ENCODE measurements around the gene USHBP1. TPM values are rescaled to one million over a fixed set of nuclear protein-coding genes. Genes with fewer than 3 reads are reported as not detected.

USHBP1 gene
- total RNA-seq, 6 experiments from 2014 or later: 0.81 to 3.6 (median 1.7) TPM

GRCh38 chr19:17202249-17202648 lies 62.3 kb downstream of the USHBP1 start:
- intact Hi-C loops (cut with DNase I): no loop called here
- TF ChIP-seq CTCF (IDR thresholded peaks at IDR 0.05) (no peak), POLR2A (IDR thresholded peaks at IDR 0.05) (no peak)
- DNase-seq: no peak
- WGBS (ENCODE audit: insufficient coverage, low coverage, low lambda C conversion rate, missing lambda C conversion rate): 100% methylated on average over 2 of the region's 9 CpGs
- no peaks in the 10 kb centered on the region for H3K9me3 ChIP-seq
- peaks cover 0 to 57% (median 9%) of the 10 kb centered on the region in 4 donors for H3K36me3 ChIP-seq
- no peak for ATAC-seq
- H3K4me1 ChIP-seq: peaks cover 0 to 14% (median 7%) of the 10 kb centered on the region in 4 donors
- no peak overlapping the region for H3K4me3 ChIP-seq
- no peak overlapping the region for H3K27ac ChIP-seq
- no peaks in the 10 kb centered on the region for H3K27me3 ChIP-seq

GRCh38 chr19:17200408-17201079 lies 64.0 kb downstream of the USHBP1 start:
- peak overlapping the region in 1 of 3 donors; percentile 37 for H3K27ac ChIP-seq
- DNase-seq (no peak), ATAC-seq (peak; percentile 70 to 83 (median 77))
- TF ChIP-seq CTCF (IDR thresholded peaks at IDR 0.05) (no peak), POLR2A (IDR thresholded peaks at IDR 0.05) (no peak)
- peaks cover 0 to 49% (median 7%) of the 10 kb centered on the region in 4 donors for H3K36me3 ChIP-seq
- 57% methylated on average over 6 of the region's 16 CpGs for WGBS (ENCODE audit: insufficient coverage, low coverage, low lambda C conversion rate, missing lambda C conversion rate)
- intact Hi-C loops (cut with DNase I): no loop called here
- no peaks in the 10 kb centered on the region for H3K27me3 ChIP-seq
- H3K4me3 ChIP-seq: no peak overlapping the region
- no peaks in the 10 kb centered on the region for H3K9me3 ChIP-seq
- peaks cover 0 to 14% (median 7%) of the 10 kb centered on the region in 4 donors for H3K4me1 ChIP-seq

Other genes with a start within 250 kb of the USHBP1 start
- 1 to 10 TPM in 4 of 6 experiments, under 1 TPM in 2; 0.90 to 1.8 (median 1.2) TPM for gene CPAMD8, start 237.9 kb downstream of the USHBP1 start, total RNA-seq
- gene HAUS8, start 189.3 kb downstream of the USHBP1 start, total RNA-seq: 1 to 10 TPM; 3.7 to 8.5 (median 5.8) TPM
- gene MYO9B, start 189.0 kb downstream of the USHBP1 start, total RNA-seq: 10 to 100 TPM; 25.4 to 38.7 (median 36.0) TPM
- gene USE1, start 49.4 kb downstream of the USHBP1 start, total RNA-seq: 10 to 100 TPM; 13.5 to 20.3 (median 18.6) TPM
- 10 to 100 TPM; 17.8 to 64.2 (median 31.2) TPM for gene OCEL1, start 38.5 kb downstream of the USHBP1 start, total RNA-seq
- 100 to 1,000 TPM in 1 of 6 experiments, 10 to 100 TPM in 5; 48.5 to 105 (median 80.9) TPM for gene NR2F6, start 18.8 kb downstream of the USHBP1 start, total RNA-seq
- gene BABAM1, start 2.7 kb upstream of the USHBP1 start, total RNA-seq: 10 to 100 TPM; 29.2 to 51.3 (median 37.9) TPM
- gene ANKLE1, start 17.2 kb upstream of the USHBP1 start, total RNA-seq: under 1 TPM; 0.06 to 0.65 (median 0.37) TPM
- 10 to 100 TPM in 5 of 6 experiments, 1 to 10 TPM in 1; 8.3 to 27.3 (median 15.8) TPM for gene ABHD8, start 38.7 kb upstream of the USHBP1 start, total RNA-seq
- gene MRPL34, start 41.1 kb upstream of the USHBP1 start, total RNA-seq: 100 to 1,000 TPM in 4 of 6 experiments, 10 to 100 TPM in 2; 63.5 to 363 (median 122) TPM
- gene DDA1, start 44.8 kb upstream of the USHBP1 start, total RNA-seq: 10 to 100 TPM; 10.4 to 23.4 (median 14.1) TPM
- 1 to 10 TPM; 5.0 to 8.8 (median 6.6) TPM for gene ANO8, start 70.1 kb upstream of the USHBP1 start, total RNA-seq
- 10 to 100 TPM; 10.3 to 23.6 (median 13.6) TPM for gene GTPBP3, start 72.8 kb upstream of the USHBP1 start, total RNA-seq
- 10 to 100 TPM in 1 of 6 experiments, 1 to 10 TPM in 4, under 1 TPM in 1; 0.78 to 16.6 (median 4.1) TPM for gene PLVAP, start 112.6 kb upstream of the USHBP1 start, total RNA-seq
- gene CCDC194, start 129.5 kb upstream of the USHBP1 start, total RNA-seq: 1 to 10 TPM in 1 of 6 experiments, under 1 TPM in 3, not detected in 2; 0.26 to 1.2 (median 0.36) TPM
- 100 to 1,000 TPM in 3 of 6 experiments, 10 to 100 TPM in 3; 78.2 to 157 (median 96.2) TPM for gene BST2, start 140.9 kb upstream of the USHBP1 start, total RNA-seq
- 10 to 100 TPM; 13.5 to 38.0 (median 15.8) TPM for gene MVB12A, start 155.3 kb upstream of the USHBP1 start, total RNA-seq
- gene TMEM221, start 183.9 kb upstream of the USHBP1 start, total RNA-seq: under 1 TPM in 3 of 6 experiments, not detected in 3; 0.12 to 0.19 (median 0.16) TPM
- not detected for gene NXNL1, start 196.2 kb upstream of the USHBP1 start, total RNA-seq
- 10 to 100 TPM in 1 of 6 experiments, 1 to 10 TPM in 5; 5.1 to 12.3 (median 6.1) TPM for gene SLC27A1, start 205.8 kb upstream of the USHBP1 start, total RNA-seq
- gene PGLS, start 246.9 kb upstream of the USHBP1 start, total RNA-seq: 10 to 100 TPM; 31.7 to 60.0 (median 38.8) TPM

Data from right lobe of liver (tissue), 6 donors.